ENCODE measurements around the gene CADM2. TPM values are rescaled to one million over a fixed set of nuclear protein-coding genes. Genes with fewer than 3 reads are reported as not detected.
A peak's percentile ranks its signal among the peaks of the same experiment; 100 is the strongest.

Gene CADM2
- total RNA-seq, 1 donor from 2014 or later: 2.9 TPM

GRCh38 chr3:85254738-85255137 lies 295.9 kb downstream of the CADM2 start:
- Histone ChIP-seq H3K79me2 (ENCODE audit: insufficient read depth, low read length) (no peaks in the 10 kb centered on the region), H3K27ac (ENCODE audit: low read depth, low read length) (no peak overlapping the region), H3K9ac (ENCODE audit: low read length) (no peak overlapping the region), H3K4me1 (ENCODE audit: insufficient read depth, low read length) (no peaks in the 10 kb centered on the region), H3K4me2 (ENCODE audit: low read length) (no peak overlapping the region), H3K9me3 (ENCODE audit: insufficient read depth, low read depth, low read length) (no peaks in the 10 kb centered on the region), H3K27me3 (ENCODE audit: insufficient read depth, low read length) (no peaks in the 10 kb centered on the region), H3K36me3 (ENCODE audit: insufficient read depth, low read length) (no peaks in the 10 kb centered on the region), H4K20me1 (ENCODE audit: insufficient read depth, low read length) (no peaks in the 10 kb centered on the region), H2AFZ (ENCODE audit: low read depth, low read length) (no peak overlapping the region), H3K4me3 (ENCODE audit: insufficient read depth, low read depth, low read length) (no peak overlapping the region)
- Mint-ChIP-seq H3K27ac (ENCODE audit: unreplicated experiment) (peak overlapping the region; percentile 47), H3K9me3 (ENCODE audit: unreplicated experiment) (no peaks in the 10 kb centered on the region), H3K36me3 (ENCODE audit: low read depth, unreplicated experiment) (no peaks in the 10 kb centered on the region), H3K4me1 (ENCODE audit: low read depth, unreplicated experiment) (peaks cover 31% of the 10 kb centered on the region), H3K4me3 (ENCODE audit: unreplicated experiment) (no peak overlapping the region), H3K27me3 (ENCODE audit: low read depth, unreplicated experiment) (no peaks in the 10 kb centered on the region)
- DNase-seq (ENCODE audit: low read depth) (peak; percentile 5), FAIRE-seq (no peak)
- TF ChIP-seq, protein P1, sequence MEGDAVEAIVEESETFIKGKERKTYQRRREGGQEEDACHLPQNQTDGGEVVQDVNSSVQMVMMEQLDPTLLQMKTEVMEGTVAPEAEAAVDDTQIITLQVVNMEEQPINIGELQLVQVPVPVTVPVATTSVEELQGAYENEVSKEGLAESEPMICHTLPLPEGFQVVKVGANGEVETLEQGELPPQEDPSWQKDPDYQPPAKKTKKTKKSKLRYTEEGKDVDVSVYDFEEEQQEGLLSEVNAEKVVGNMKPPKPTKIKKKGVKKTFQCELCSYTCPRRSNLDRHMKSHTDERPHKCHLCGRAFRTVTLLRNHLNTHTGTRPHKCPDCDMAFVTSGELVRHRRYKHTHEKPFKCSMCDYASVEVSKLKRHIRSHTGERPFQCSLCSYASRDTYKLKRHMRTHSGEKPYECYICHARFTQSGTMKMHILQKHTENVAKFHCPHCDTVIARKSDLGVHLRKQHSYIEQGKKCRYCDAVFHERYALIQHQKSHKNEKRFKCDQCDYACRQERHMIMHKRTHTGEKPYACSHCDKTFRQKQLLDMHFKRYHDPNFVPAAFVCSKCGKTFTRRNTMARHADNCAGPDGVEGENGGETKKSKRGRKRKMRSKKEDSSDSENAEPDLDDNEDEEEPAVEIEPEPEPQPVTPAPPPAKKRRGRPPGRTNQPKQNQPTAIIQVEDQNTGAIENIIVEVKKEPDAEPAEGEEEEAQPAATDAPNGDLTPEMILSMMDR (IDR thresholded peaks at IDR 0.05; ENCODE audit: insufficient read depth, low read depth, low read length): no peak

DNA sequence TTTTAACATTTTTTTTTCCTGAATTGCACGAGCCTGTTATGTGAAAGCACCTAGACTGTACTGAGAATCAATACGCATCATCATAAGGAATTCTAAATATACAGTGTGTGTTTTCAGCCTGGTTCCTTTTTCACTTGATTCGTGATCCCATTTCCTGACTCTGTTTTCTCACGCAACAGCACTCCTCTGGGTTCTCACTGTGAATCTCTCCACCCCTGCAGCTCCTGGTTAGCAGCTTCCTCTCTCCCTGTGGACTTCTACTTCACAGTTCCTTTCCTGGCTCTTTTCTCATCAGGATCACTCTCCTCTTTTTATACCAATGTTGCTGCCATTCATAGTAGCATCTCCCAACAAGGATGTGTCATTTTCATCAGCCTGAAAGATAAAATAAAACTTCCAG lies 297.2 kb downstream of the CADM2 start:
- H2AFZ ChIP-seq (ENCODE audit: low read depth, low read length): no peak overlapping the region

DNA sequence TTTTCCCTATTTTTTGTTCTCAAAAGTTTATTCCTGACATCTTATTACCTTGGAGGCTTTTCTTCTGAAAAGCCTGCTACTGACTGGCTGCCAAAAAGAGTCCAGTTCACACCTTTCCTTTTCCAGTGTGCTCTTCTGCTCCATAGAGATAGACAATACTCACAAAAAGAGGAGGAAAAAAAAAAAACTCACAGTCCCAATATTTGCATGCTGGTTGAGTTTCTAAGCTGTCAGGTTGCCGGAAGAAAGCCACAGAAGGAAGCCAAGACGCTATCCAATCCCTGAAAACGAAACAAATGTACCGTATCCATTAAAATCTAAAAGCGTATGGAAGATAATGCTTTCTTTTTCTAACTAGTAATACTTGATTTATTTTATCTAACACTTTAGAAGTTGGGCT lies 299.5 kb downstream of the CADM2 start:
- Histone ChIP-seq H3K4me3 (ENCODE audit: insufficient read depth, low read depth, low read length) (no peak overlapping the region), H3K4me1 (ENCODE audit: insufficient read depth, low read length) (no peaks in the 10 kb centered on the region), H3K9ac (ENCODE audit: low read length) (no peak overlapping the region), H3K4me2 (ENCODE audit: low read length) (peak overlapping the region; percentile 14), H3K9me3 (ENCODE audit: insufficient read depth, low read depth, low read length) (no peaks in the 10 kb centered on the region), H3K27ac (ENCODE audit: low read depth, low read length) (no peak overlapping the region), H4K20me1 (ENCODE audit: insufficient read depth, low read length) (no peaks in the 10 kb centered on the region), H3K36me3 (ENCODE audit: insufficient read depth, low read length) (no peaks in the 10 kb centered on the region), H3K27me3 (ENCODE audit: insufficient read depth, low read length) (no peaks in the 10 kb centered on the region), H3K79me2 (ENCODE audit: insufficient read depth, low read length) (no peaks in the 10 kb centered on the region), H2AFZ (ENCODE audit: low read depth, low read length) (no peak overlapping the region)
- H3K27me3 Mint-ChIP-seq (ENCODE audit: low read depth, unreplicated experiment): no peaks in the 10 kb centered on the region
- no peak for FAIRE-seq
- no peak overlapping the region for H3K27ac Mint-ChIP-seq (ENCODE audit: unreplicated experiment)
- H3K9me3 Mint-ChIP-seq (ENCODE audit: unreplicated experiment): no peaks in the 10 kb centered on the region
- no peak for DNase-seq (ENCODE audit: low read depth)
- TF ChIP-seq EZH2 (IDR thresholded peaks at IDR 0.05; ENCODE audit: insufficient read depth, low read length): no peak
- TF ChIP-seq, protein P1 (IDR thresholded peaks at IDR 0.05; ENCODE audit: insufficient read depth, low read depth, low read length): no peak
- peaks cover 23% of the 10 kb centered on the region for H3K4me1 Mint-ChIP-seq (ENCODE audit: low read depth, unreplicated experiment)
- H3K36me3 Mint-ChIP-seq (ENCODE audit: low read depth, unreplicated experiment): no peaks in the 10 kb centered on the region
- H3K4me3 Mint-ChIP-seq (ENCODE audit: unreplicated experiment): no peak overlapping the region

More for the DNA sequence above, 297.2 kb downstream of the CADM2 start:
- Mint-ChIP-seq H3K9me3 (ENCODE audit: unreplicated experiment) (no peaks in the 10 kb centered on the region), H3K4me3 (ENCODE audit: unreplicated experiment) (no peak overlapping the region), H3K4me1 (ENCODE audit: low read depth, unreplicated experiment) (peaks cover 31% of the 10 kb centered on the region), H3K36me3 (ENCODE audit: low read depth, unreplicated experiment) (no peaks in the 10 kb centered on the region), H3K27me3 (ENCODE audit: low read depth, unreplicated experiment) (no peaks in the 10 kb centered on the region), H3K27ac (ENCODE audit: unreplicated experiment) (peak overlapping the region; percentile 23)
- Histone ChIP-seq H3K4me2 (ENCODE audit: low read length) (no peak overlapping the region), H3K27ac (ENCODE audit: low read depth, low read length) (no peak overlapping the region), H3K79me2 (ENCODE audit: insufficient read depth, low read length) (no peaks in the 10 kb centered on the region), H3K36me3 (ENCODE audit: insufficient read depth, low read length) (no peaks in the 10 kb centered on the region), H3K9me3 (ENCODE audit: insufficient read depth, low read depth, low read length) (no peaks in the 10 kb centered on the region), H3K4me1 (ENCODE audit: insufficient read depth, low read length) (no peaks in the 10 kb centered on the region), H3K27me3 (ENCODE audit: insufficient read depth, low read length) (no peaks in the 10 kb centered on the region), H4K20me1 (ENCODE audit: insufficient read depth, low read length) (no peaks in the 10 kb centered on the region), H3K9ac (ENCODE audit: low read length) (no peak overlapping the region), H3K4me3 (ENCODE audit: insufficient read depth, low read depth, low read length) (no peak overlapping the region)
- TF ChIP-seq EZH2 (IDR thresholded peaks at IDR 0.05; ENCODE audit: insufficient read depth, low read length): no peak
- TF ChIP-seq, protein P1 (IDR thresholded peaks at IDR 0.05; ENCODE audit: insufficient read depth, low read depth, low read length): no peak
- FAIRE-seq (no peak), DNase-seq (ENCODE audit: low read depth) (no peak)
